RCC 7860 (cell line): ENCODE data around the gene FIZ1.

Source experiments
- DNase-seq: peaks from one replicate; pipeline ENCODE4 v3.0.0-alpha.2; 2015; ENCODE audit warnings: low spot score
- FAIRE-seq: peaks from 2 replicates; lab custom pipeline; 2012; peaks lifted over from hg19 to GRCh38; lab: Jason Lieb, UNC

FIZ1 gene

GRCh38 chr19:55635856-55636440 is 36.6 kb upstream of the FIZ1 start:
- FAIRE-seq (no peak), DNase-seq (no peak)

GRCh38 chr19:55635334-55635717 is 36.0 kb upstream of the FIZ1 start:
- no peak for FAIRE-seq
- DNase-seq: no peak

- DNase-seq (no peak), FAIRE-seq (no peak)
Measured at GRCh38 chr19:55633861-55634260, 34.5 kb upstream of the FIZ1 start.

GRCh38 chr19:55632463-55632834 is 33.1 kb upstream of the FIZ1 start:
- DNase-seq (peak; percentile 62), FAIRE-seq (no peak)

GRCh38 chr19:55626350-55626749 is 27.0 kb upstream of the FIZ1 start:
- no peak for DNase-seq

GRCh38 chr19:55625004-55625326 is 25.6 kb upstream of the FIZ1 start:
- no peak for FAIRE-seq
- no peak for DNase-seq

More at GRCh38 chr19:55626350-55626749, 27.0 kb upstream of the FIZ1 start:
- FAIRE-seq: no peak

- DNase-seq (peak; percentile 76), FAIRE-seq (no peak)
Measured at GRCh38 chr19:55624109-55625003, 25.0 kb upstream of the FIZ1 start, which contains the start of gene ZNF784. TSS of gene ZNF784 (minus strand) at chr19:55624566. CDS start at chr19:55624561, 5 bp downstream.

- FAIRE-seq: no peak
- no peak for DNase-seq
Measured at GRCh38 chr19:55623561-55623960, 24.2 kb upstream of the FIZ1 start.

- no peak for DNase-seq
- FAIRE-seq: no peak
Measured at GRCh38 chr19:55623130-55623529, 23.8 kb upstream of the FIZ1 start.

- FAIRE-seq: no peak
- DNase-seq: no peak
Measured at GRCh38 chr19:55622242-55622969, 23.1 kb upstream of the FIZ1 start.

GRCh38 chr19:55621673-55622231 is 22.4 kb upstream of the FIZ1 start:
- FAIRE-seq (no peak), DNase-seq (no peak)

GRCh38 chr19:55621205-55621672 is 21.9 kb upstream of the FIZ1 start:
- no peak for FAIRE-seq
- DNase-seq: no peak

GRCh38 chr19:55620410-55621204 is 21.3 kb upstream of the FIZ1 start:
- DNase-seq (no peak), FAIRE-seq (no peak)

- FAIRE-seq (no peak), DNase-seq (no peak)
Measured at GRCh38 chr19:55619286-55619685, 20.0 kb upstream of the FIZ1 start.

- FAIRE-seq (no peak), DNase-seq (no peak)
Measured at GRCh38 chr19:55618426-55618825, 19.1 kb upstream of the FIZ1 start.

- DNase-seq (no peak), FAIRE-seq (no peak)
Measured at GRCh38 chr19:55617426-55617825, 18.1 kb upstream of the FIZ1 start.

GRCh38 chr19:55616395-55616875 is 17.1 kb upstream of the FIZ1 start:
- DNase-seq: no peak
- no peak for FAIRE-seq

- DNase-seq (no peak), FAIRE-seq (no peak)
Measured at GRCh38 chr19:55615543-55616394, 16.5 kb upstream of the FIZ1 start.

- DNase-seq (no peak), FAIRE-seq (no peak)
Measured at GRCh38 chr19:55614711-55615542, 15.6 kb upstream of the FIZ1 start.
